AG08395 (cell line): Measurements from ENCODE around the gene GDF15.
"Not testable (repeated sequence)": the region's sequence is repeated elsewhere in the genome, so short reads cannot be mapped to it uniquely, and the experiment has no call there.

Experiments
- DNase-seq: peaks from one replicate; pipeline ENCODE4 v3.0.0; 2012; ENCODE audit warnings: mixed read lengths, low spot score

The GDF15 gene

GRCh38 chr19:18364277-18364825 is 21.6 kb upstream of the GDF15 start:
- DNase-seq, result not testable (repeated sequence)

GRCh38 chr19:18364826-18365528 is 21.0 kb upstream of the GDF15 start:
- DNase-seq, result peak; percentile 60

DNA sequence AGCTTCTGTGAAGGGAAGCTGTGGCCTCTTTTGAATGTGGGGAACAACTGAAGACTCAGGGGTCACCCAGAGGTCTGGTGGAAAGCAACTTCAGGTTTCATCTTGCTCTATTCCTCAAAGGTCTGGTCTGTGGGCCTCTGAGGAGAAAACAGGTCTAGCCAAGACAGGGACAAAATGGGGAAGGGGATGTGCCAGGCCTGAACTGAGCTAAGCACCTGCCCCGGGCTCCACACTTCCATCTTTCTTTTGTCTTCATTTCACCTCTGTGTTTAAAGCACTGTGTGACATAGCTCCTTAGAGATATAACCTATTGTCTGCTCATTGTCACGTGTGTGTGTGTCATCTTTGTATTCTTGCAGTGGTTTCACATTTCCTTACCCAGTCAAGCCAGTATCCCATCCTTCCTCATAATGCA is 19.9 kb upstream of the GDF15 start:
- DNase-seq, result no peak

DNA sequence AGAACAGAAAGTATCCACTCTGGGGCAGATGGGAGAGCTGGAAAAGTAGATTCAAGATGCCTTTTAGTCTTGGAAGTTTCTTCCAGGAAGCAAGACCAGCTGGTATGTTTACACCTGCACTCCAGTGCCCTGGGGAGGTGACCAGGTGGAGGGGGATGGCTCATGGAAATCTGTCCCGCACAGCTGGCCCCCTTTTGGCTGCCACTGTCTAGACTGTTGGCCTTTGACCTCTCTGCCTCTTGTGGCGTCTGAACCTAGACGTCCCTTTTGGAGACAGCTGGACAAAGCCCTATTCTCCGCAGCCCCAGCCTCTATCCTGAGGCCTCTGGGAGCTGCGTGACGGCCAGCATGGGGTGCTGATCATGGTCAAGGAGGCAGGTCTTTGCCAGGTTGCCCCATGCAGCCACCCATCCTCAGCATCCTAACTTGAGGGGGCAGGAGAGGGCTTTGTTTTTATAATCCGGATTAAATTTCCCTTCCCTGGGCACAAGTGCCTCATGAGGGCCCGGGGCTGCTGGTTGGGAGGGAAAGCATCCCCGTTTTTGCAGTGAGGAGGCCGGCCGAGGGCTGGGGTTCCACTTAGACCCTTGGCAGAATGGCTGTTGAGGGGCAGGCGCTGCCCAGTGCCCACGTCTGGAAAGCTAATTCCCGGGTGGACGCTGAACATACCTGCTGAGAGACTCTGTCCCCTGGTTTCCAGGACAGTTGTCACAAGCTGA is 17.3 kb upstream of the GDF15 start:
- no peak for DNase-seq

- DNase-seq, result no peak
These were observed 12.5 kb upstream of the GDF15 start for GRCh38 chr19:18373407-18373891.

GRCh38 chr19:18373892-18374629 is 11.9 kb upstream of the GDF15 start:
- DNase-seq, result peak; percentile 96

DNA sequence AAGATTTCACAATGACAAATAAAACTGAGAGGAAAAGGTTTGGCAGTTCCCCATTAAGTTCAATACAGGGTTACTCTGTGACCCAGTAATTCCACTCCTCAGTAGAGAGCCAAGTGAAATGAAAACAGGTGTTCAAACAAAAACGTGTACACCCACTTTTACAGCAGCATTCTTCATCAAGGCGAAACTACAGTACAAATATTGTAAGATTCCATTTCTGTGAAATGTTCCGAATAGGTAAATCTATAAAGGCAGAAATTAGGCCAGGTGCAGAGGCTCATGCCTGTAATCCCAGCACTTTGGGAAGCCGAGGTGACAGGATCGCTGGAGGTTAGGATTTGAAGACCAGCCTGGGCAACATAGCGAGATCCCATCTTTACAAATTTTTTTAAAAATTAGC is 8.9 kb upstream of the GDF15 start:
- no peak for DNase-seq

DNA sequence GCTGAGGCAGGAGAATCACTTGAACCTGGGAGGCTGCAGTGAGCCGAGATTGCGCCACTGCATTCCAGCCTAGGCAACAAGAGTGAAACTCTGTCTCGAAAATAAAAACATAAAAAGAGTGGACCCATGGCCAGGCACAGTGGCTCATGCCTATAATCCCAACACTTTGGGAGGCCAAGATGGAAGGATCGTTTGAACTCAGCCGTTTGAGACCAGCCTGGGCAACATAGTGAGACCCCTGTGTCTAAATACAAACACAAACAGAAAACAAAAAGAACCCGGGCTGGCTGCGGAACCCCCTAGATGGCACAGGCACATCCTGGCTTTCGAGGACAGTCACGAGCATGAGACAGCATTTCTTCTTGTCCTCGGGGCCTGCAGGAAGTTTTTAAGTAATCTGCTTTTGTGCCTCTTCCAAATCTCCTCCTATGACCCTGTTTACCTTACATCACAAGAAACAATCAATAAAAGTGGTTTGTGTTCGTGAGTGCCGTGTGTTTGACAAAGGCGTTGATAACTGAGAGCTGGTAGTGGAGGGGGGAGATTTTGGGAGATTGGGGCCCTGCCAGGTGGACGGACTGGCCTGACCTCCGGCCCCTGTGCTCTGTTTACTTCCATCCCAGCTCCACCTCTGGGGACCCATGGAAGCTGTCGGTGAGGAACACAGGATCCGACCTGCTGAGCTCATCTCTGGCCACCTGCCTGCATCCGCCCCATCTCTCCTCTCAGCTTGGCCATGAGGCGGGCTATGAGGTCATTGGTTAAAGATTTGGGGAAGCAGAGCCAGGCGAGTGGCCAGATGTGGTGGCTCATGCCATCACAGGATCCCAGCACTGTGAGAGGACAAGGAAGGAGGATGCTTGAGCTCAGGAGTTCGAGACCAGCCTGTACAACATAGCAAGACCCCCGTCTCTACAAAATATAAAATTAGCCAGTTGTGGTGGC is 5.9 kb upstream of the GDF15 start:
- DNase-seq, result peak; percentile 92

GRCh38 chr19:18380843-18381242 is 5.1 kb upstream of the GDF15 start:
- no peak for DNase-seq

DNA sequence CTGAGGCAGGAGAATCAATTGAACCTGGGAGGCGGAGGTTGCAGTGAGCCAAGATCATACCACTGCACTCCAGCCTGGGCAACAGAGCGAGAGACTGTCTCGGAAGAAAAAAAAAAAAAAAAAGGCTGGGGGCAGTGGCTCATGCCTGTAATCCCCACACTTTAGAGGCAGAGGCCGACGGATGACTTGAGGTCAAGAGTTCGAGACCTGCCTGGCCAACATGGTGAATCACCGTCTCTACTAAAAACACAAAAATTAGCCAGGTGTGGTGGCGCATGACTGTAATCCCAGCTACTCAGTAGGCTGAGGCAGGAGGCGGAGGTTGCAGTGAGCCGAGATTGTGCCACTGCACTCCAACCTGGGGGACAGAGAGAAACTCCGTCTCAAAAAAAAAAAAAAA is 2.3 kb upstream of the GDF15 start:
- DNase-seq, result not testable (repeated sequence)

GRCh38 chr19:18384775-18385174 is 1.2 kb upstream of the GDF15 start:
- no peak for DNase-seq

GRCh38 chr19:18385359-18385674 is 641 bp upstream of the GDF15 start:
- no peak for DNase-seq

- DNase-seq, result peak; percentile 23
These were observed 749 bp downstream of the GDF15 start for GRCh38 chr19:18386543-18387271.

- peak; percentile 87 for DNase-seq
These were observed 2.4 kb downstream of the GDF15 start for GRCh38 chr19:18388100-18388959.

- DNase-seq, result no peak
These were observed 3.2 kb downstream of the GDF15 start for GRCh38 chr19:18388960-18389725.

DNA sequence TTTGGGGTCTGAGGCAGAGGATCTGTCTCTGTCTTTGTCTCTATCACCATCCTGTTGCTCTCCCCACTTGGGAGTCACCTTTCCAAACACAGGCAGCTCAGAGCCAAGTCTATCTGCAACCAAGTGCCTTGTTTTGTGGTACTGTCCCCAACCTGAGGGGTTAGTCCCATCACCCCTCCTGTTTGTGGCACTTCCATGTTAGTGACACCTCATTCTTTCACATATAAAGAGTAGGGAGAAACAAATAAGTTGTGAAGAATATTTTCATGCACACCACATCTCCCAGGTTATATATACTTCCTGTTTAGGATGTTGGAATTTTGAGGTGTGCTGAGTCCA is 3.7 kb downstream of the GDF15 start:
- no peak for DNase-seq

GRCh38 chr19:18390065-18390907 is 4.3 kb downstream of the GDF15 start:
- DNase-seq, result no peak

- DNase-seq, result no peak
These were observed 5.6 kb downstream of the GDF15 start for GRCh38 chr19:18391509-18392075.
